ENCODE measurements around the gene GRM4.
A peak's percentile ranks its signal among the peaks of the same experiment; 100 is the strongest.

The GRM4 gene

GRCh38 chr6:34142061-34142998 lies 3.6 kb downstream of the GRM4 start:
- no peak for DNase-seq (ENCODE audit: low read depth)

GRCh38 chr6:34140075-34140474 lies 5.8 kb downstream of the GRM4 start:
- no peak for DNase-seq (ENCODE audit: low read depth)

- no peak for DNase-seq (ENCODE audit: low read depth)
Observed at GRCh38 chr6:34138914-34139510, 6.9 kb downstream of the GRM4 start.

- no peak for DNase-seq (ENCODE audit: low read depth)
Observed at GRCh38 chr6:34138191-34138590, 7.7 kb downstream of the GRM4 start.

- no peak for DNase-seq (ENCODE audit: low read depth)
Observed at GRCh38 chr6:34135541-34135940, 10.3 kb downstream of the GRM4 start.

- DNase-seq (ENCODE audit: low read depth), result peak; percentile 32
Observed at GRCh38 chr6:34132486-34133185, 13.3 kb downstream of the GRM4 start.

GRCh38 chr6:34131326-34132290 lies 14.3 kb downstream of the GRM4 start:
- DNase-seq (ENCODE audit: low read depth), result no peak

GRCh38 chr6:34130862-34131261 lies 15.0 kb downstream of the GRM4 start:
- no peak for DNase-seq (ENCODE audit: low read depth)

- no peak for DNase-seq (ENCODE audit: low read depth)
Observed at GRCh38 chr6:34129753-34130152, 16.1 kb downstream of the GRM4 start.

GRCh38 chr6:34128045-34128444 lies 17.8 kb downstream of the GRM4 start:
- no peak for DNase-seq (ENCODE audit: low read depth)

- DNase-seq (ENCODE audit: low read depth), result no peak
Observed at GRCh38 chr6:34126419-34126818, 19.5 kb downstream of the GRM4 start.

- no peak for DNase-seq (ENCODE audit: low read depth)
Observed at GRCh38 chr6:34125939-34126338, 19.9 kb downstream of the GRM4 start.

- no peak for DNase-seq (ENCODE audit: low read depth)
Observed at GRCh38 chr6:34120953-34121675, 24.8 kb downstream of the GRM4 start.

GRCh38 chr6:34115915-34116314 lies 30.0 kb downstream of the GRM4 start:
- no peak for DNase-seq (ENCODE audit: low read depth)

GRCh38 chr6:34115403-34115795 lies 30.5 kb downstream of the GRM4 start:
- peak; percentile 14 for DNase-seq (ENCODE audit: low read depth)

- no peak for DNase-seq (ENCODE audit: low read depth)
Observed at GRCh38 chr6:34114695-34115402, 31.0 kb downstream of the GRM4 start.

- no peak for DNase-seq (ENCODE audit: low read depth)
Observed at GRCh38 chr6:34113532-34113931, 32.4 kb downstream of the GRM4 start.

GRCh38 chr6:34112126-34112525 lies 33.8 kb downstream of the GRM4 start:
- DNase-seq (ENCODE audit: low read depth), result no peak

- no peak for DNase-seq (ENCODE audit: low read depth)
Observed at GRCh38 chr6:34110610-34111009, 35.3 kb downstream of the GRM4 start.

GRCh38 chr6:34108176-34108575 lies 37.7 kb downstream of the GRM4 start:
- DNase-seq (ENCODE audit: low read depth), result no peak
